Bone marrow (tissue), 2 donors: Measurements from ENCODE around the gene DUSP14.
"Not testable (repeated sequence)": the region's sequence is repeated elsewhere in the genome, so short reads cannot be mapped to it uniquely, and the experiment has no call there.

Experiments used
- DNase-seq, 2 donors: peaks; one replicate each; lab custom pipeline; 2025; lab: John Stamatoyannopoulos, UW

The DUSP14 gene

GRCh38 chr17:37485938-37486570 is 3.6 kb upstream of the DUSP14 start:
- no peak for DNase-seq

DNA sequence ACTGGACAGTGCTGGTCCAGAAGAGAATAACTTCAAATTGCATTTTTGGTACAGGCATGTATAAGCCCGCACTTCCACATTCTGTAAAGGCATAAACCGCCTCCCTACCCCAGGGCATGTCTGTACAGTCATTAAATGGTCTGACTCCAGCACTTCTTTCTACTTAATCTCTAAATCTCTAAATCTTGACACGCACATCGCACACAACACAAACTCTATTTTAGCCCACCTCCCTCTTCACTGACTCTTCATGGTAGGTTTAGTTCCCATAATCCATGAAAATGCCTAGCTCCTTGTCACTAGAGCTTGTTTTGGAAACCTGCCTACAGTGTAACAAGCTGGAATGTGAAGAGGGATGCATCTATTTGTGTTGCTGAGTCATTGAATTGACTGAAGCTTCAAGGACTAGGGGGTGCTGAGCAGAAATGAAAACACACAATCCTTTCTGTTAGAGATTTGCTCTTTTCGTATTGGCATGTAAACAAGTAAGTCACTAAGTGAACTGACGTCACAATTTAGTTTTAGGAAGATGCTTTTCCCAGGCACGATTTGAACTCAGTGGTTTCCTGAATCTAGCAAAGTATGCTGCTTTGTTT is 1.6 kb upstream of the DUSP14 start:
- peak in 1 of 2 donors; percentile 88 for DNase-seq

DNA sequence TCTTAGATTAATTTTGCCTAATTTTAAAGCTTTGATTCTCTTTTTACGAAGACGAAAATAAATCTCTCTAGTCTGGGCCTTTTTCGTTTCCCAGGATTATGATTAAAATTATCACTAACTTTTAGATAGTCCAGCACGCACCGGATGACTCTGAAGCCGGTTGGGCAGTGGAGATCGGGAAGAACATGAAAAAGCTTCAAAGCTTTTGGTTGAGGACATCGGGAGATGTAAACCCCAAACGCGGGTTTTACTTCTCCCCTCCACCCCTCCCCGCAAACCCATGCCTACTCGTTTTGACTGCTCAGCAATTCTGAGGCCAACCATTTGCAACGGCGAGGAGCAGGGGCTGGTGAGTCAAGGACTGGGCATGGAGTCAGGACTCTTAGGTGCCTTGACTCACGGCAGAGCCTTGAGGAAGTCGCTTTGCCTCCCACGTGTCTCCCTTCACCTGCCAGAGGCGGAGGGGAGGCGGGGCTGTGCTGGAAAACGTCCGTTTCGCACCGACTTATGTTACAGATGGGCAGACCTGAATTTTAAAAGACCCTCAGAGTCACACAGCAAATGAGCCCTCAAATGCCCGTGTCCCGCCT is 989 bp upstream of the DUSP14 start:
- peak; percentile 19 to 24 for DNase-seq

DNA sequence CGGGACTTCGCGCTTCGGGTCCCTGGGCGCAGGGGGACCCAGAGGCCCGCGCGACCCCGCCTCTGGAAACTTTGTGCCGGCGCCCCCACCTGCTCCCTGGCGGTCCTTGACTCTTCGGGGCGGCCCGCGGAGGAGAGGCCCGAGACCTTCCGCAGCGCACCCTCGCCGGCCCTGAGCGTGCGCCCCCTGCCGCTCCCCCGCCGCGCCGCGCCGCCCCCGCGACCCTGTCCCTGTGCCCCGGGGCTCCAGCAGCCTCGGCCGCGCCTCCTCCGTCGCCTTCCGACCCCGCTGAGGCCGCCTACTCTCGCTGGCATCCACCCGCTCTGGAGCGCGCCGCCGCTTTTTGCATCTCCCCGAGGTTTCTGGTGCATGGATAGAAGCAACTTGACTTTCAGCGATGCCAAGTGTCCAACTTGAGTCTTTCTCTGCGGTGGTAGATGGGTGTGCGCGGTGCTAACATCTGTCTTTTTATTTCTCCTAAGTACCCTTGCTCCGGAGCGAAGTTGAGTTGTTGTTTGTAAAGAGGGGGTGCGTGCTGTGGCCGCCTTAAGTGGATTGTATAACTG is 414 bp downstream of the DUSP14 start:
- peak in 1 of 2 donors; percentile 43 for DNase-seq

GRCh38 chr17:37490638-37491614 is 1.2 kb downstream of the DUSP14 start:
- peak; percentile 10 to 35 for DNase-seq

- no peak for DNase-seq
Observed at GRCh38 chr17:37492167-37492566, 2.5 kb downstream of the DUSP14 start.

- DNase-seq = no peak
Observed at GRCh38 chr17:37493249-37494027, 3.7 kb downstream of the DUSP14 start.

- no peak for DNase-seq
Observed at GRCh38 chr17:37494401-37494831, 4.7 kb downstream of the DUSP14 start.

GRCh38 chr17:37494971-37495370 is 5.3 kb downstream of the DUSP14 start:
- DNase-seq = no peak

DNA sequence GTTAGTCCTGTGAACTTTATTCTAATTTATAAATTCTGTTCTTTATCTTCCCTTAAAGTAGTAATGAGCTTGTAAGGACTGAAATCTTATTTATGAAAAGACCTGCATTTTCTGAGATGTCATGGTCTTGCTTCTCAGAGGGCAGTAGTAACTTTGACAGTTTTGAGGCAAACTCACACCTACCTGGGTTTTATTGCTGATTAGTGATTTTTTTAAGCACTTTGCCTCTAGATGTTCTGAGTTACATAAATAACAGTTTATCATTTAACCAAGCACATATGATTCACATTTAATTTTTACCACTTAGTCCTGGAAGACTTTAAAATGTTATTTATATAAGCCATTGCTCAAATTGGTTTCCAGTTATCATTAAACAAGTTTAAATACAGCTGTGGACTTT is 10.7 kb downstream of the DUSP14 start:
- no peak for DNase-seq

DNA sequence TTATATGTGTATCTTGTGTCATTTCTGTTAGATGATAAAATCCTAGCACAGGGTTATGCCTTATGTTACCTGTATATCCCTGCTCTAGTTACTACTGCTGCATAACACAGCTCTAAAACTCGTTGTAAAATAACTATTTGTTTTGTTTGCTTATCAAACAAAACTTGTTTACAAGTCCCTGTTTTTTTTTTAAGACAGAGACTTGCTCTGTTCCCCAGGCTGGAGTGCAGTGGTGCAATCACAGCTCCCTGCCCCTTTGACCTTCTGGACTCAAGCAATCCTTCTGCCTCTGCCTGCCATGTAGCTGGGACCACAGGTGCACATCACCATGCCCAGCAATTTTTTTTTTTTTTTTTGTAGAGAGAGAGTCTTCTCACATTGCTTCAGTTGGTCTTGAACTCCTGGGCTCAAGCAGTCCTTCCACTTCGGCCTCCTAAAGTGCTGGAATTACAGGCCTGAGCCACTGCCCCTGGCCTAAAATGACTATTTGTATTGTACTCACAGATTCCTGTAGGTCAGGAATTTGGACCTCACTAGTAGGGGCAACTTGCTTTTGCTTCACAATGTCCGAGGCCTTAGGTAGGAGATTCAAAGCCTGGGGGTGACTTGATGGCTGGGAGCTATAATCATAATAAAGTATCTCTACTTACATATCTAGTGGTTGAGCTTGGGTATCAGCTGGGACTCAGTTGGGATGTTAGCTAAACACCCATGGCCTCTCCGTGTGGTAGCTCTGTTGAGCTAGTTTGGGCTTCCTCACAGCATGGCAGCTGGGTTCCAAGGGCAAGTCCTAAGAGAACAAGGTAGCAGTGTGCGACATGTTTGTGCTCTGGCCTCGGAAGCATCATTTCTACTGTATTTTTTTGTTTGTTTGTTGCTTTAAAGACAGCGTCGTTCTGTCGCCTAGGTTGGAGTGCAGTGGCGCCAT is 12.6 kb downstream of the DUSP14 start:
- no peak for DNase-seq

- no peak for DNase-seq
Observed at GRCh38 chr17:37503148-37503547, 13.5 kb downstream of the DUSP14 start.

DNA sequence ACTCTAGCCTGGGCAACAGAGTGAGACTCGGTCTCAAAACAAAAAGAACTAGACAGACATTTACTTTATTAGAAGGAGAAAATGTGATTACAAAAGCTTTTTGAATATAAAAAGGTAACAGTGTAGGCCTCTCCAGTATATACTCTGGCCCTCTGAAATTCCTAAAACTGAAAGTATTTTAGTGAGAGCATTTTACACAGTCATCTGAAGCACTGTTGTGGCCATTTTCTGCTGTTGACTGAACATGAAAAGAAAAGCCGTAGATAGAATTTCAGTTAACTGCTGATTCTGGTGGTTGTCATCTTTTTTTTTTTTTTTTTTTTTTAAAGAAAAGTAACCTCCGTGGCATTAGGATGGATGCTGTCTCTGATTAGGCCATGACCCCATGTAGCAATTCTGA is 15.6 kb downstream of the DUSP14 start:
- no peak for DNase-seq

DNA sequence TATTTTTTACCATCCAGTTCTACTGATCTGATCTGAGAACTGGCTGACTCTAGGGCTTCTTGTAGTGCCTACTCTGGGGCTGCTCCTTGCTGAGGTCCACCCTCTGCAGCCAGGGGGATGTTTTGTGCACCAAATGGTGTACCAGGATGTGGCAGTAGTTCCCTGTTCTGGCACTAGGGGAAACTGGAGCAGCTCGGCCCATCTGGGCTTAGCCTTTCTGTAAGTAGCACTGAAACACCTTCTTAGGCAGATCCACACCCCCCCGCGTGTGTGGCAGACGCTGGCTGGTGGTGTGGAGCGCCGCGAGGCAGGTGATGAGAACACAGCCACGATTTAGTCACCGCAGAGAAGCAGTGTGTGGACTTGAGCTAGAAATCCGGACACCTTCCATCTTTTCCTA is 17.0 kb downstream of the DUSP14 start:
- DNase-seq = no peak

- DNase-seq = no peak
Observed at GRCh38 chr17:37507111-37507510, 17.4 kb downstream of the DUSP14 start.

- no peak for DNase-seq
Observed at GRCh38 chr17:37510056-37510455, 20.4 kb downstream of the DUSP14 start.

DNA sequence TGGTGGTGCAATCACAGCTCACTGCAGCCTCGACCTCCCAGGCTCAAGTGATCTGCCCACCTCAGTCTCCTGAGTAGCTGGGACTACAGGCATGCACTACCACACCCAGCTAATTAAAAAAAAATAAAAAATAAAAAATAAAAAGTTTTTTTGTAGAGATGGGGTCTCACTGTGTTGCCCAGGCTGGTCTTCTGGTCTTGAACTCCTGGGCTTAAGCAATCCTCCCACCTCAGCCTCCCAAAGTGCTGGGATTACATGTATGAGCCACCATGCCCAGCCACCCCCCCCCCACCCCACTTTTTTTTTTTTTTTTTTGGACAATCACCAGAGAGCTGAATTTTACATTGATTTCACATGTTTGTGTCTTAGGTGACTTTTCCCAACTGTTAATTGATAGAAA is 22.0 kb downstream of the DUSP14 start:
- not testable (repeated sequence) for DNase-seq

- DNase-seq = no peak
Observed at GRCh38 chr17:37512442-37513068, 22.9 kb downstream of the DUSP14 start.

DNA sequence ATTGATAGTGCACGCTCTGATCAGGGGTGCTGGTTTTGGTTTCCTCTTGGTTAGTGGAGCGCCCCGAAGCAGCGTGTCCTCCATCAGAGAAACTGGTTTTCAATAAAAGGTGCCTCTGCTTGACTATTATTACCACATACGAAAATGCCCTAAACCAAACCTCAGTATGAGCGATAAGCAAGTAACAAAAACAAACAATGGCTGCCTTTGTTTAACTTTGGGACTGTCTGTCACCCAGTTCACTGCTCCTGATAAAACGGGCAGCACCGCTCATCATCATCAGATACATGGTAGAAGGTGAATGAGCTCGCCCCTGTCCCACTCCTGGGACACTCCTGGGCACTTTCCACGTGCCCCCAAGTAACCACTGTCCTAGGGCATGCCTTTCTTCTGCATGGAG is 24.0 kb downstream of the DUSP14 start:
- no peak for DNase-seq

GRCh38 chr17:37516127-37516571 is 26.5 kb downstream of the DUSP14 start:
- DNase-seq = no peak
